GM21717 (cell line): ENCODE data around the gene LGALS1.
"Not testable (repeated sequence)": the region's sequence is repeated elsewhere in the genome, so short reads cannot be mapped to it uniquely, and the experiment has no call there.

Source experiments
- ATAC-seq: cut with Tn5 transposase; IDR thresholded peaks from one replicate; pipeline ENCODE4 v1.9.1; 2021; ENCODE audit warnings: mild to moderate bottlenecking, moderate library complexity; ENCODE audit not compliant: unreplicated experiment

The LGALS1 gene

GRCh38 chr22:37716708-37717107 is 41.3 kb downstream of the LGALS1 start:
- ATAC-seq: no peak

GRCh38 chr22:37717235-37717634 is 41.8 kb downstream of the LGALS1 start:
- ATAC-seq: not testable (repeated sequence)

- not testable (repeated sequence) for ATAC-seq
Observed at GRCh38 chr22:37717746-37718305, 42.4 kb downstream of the LGALS1 start.

- ATAC-seq: no peak
Observed at GRCh38 chr22:37725551-37726240, 50.3 kb downstream of the LGALS1 start.

- no peak for ATAC-seq
Observed at GRCh38 chr22:37726241-37726887, 50.9 kb downstream of the LGALS1 start.

- ATAC-seq: no peak
Observed at GRCh38 chr22:37728620-37729019, 53.2 kb downstream of the LGALS1 start.
